Stimulated activated CD8-positive, alpha-beta memory T cell treated with anti-CD3 and anti-CD28 coated beads, Interleukin-15, amount 100 ng/mL, for 4 hours (primary cell): ENCODE measurements around the gene ZNF91.
"Not testable (repeated sequence)": the region's sequence is repeated elsewhere in the genome, so short reads cannot be mapped to it uniquely, and the experiment has no call there.

ENCODE experiments used
- DNase-seq, 2 donors: peaks; one replicate each; pipeline ENCODE4 v3.0.0-alpha.2; 2020; ENCODE audit warnings: low read depth in 2 of 2

The ZNF91 gene

GRCh38 chr19:23395722-23396117, 449 bp upstream of the ZNF91 start:
- DNase-seq = not testable (repeated sequence)

- DNase-seq = peak in 1 of 2 donors; percentile 10
These were observed 760 bp downstream of the ZNF91 start for GRCh38 chr19:23394511-23394910.

GRCh38 chr19:23393121-23393520, 2.1 kb downstream of the ZNF91 start:
- DNase-seq = no peak

GRCh38 chr19:23391236-23391635, 4.0 kb downstream of the ZNF91 start:
- DNase-seq = no peak

GRCh38 chr19:23385404-23385803, 9.9 kb downstream of the ZNF91 start:
- DNase-seq = no peak

GRCh38 chr19:23384858-23385257, 10.4 kb downstream of the ZNF91 start:
- no peak for DNase-seq

- no peak for DNase-seq
These were observed 11.1 kb downstream of the ZNF91 start for GRCh38 chr19:23384166-23384565.

GRCh38 chr19:23382955-23383354, 12.3 kb downstream of the ZNF91 start:
- no peak for DNase-seq

GRCh38 chr19:23381114-23381513, 14.2 kb downstream of the ZNF91 start:
- no peak for DNase-seq

GRCh38 chr19:23379671-23380070, 15.6 kb downstream of the ZNF91 start:
- not testable (repeated sequence) for DNase-seq

- DNase-seq = no peak
These were observed 16.3 kb downstream of the ZNF91 start for GRCh38 chr19:23378948-23379347.

GRCh38 chr19:23377276-23377675, 18.0 kb downstream of the ZNF91 start:
- no peak for DNase-seq

GRCh38 chr19:23366437-23366836, 28.8 kb downstream of the ZNF91 start:
- no peak for DNase-seq

- DNase-seq = not testable (repeated sequence)
These were observed 29.2 kb downstream of the ZNF91 start for GRCh38 chr19:23366031-23366430.

- no peak for DNase-seq
These were observed 30.0 kb downstream of the ZNF91 start for GRCh38 chr19:23365222-23365621.

- not testable (repeated sequence) for DNase-seq
These were observed 33.4 kb downstream of the ZNF91 start for GRCh38 chr19:23361843-23362242.

- DNase-seq = no peak
These were observed 43.5 kb downstream of the ZNF91 start for GRCh38 chr19:23351806-23352205.

GRCh38 chr19:23346696-23347095, 48.6 kb downstream of the ZNF91 start:
- DNase-seq = no peak

GRCh38 chr19:23345838-23346237, 49.4 kb downstream of the ZNF91 start:
- DNase-seq = no peak

- no peak for DNase-seq
These were observed 51.7 kb downstream of the ZNF91 start for GRCh38 chr19:23343434-23344010.

- no peak for DNase-seq
These were observed 67.1 kb downstream of the ZNF91 start for GRCh38 chr19:23328211-23328610.

GRCh38 chr19:23321953-23322549, 73.2 kb downstream of the ZNF91 start:
- DNase-seq = no peak

GRCh38 chr19:23321403-23321802, 73.9 kb downstream of the ZNF91 start:
- not testable (repeated sequence) for DNase-seq

- not testable (repeated sequence) for DNase-seq
These were observed 75.7 kb downstream of the ZNF91 start for GRCh38 chr19:23319571-23319970.
